Measurements from ENCODE around the gene MAPK7.

The MAPK7 gene

DNA sequence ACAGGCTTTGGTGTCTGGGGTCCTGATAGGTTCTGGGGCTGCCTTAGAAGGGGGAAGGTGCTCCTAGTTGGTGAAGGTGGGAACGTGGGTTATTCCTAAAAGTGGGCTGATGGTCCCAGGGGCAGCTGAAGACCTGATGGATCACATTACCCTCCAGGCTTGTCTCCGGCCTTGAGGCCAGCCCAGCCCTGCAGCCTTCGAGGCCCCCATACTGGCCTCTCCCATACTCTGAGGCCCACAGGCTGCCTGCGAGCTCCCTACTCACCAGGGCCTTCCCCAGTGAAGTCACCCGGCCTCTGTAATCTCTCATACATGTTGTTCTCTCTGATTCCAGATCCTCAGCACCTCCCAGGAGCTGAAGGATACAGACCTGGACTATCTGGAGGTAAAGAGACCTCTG, 35.5 kb downstream of the MAPK7 start:
- H3K4me3 ChIP-seq (ENCODE audit: low read depth, low read length), result no peak overlapping the region
- no peak for TF ChIP-seq CTCF (IDR thresholded peaks at IDR 0.05; ENCODE audit: borderline replicate concordance, insufficient read depth, low read depth, low read length)

DNA sequence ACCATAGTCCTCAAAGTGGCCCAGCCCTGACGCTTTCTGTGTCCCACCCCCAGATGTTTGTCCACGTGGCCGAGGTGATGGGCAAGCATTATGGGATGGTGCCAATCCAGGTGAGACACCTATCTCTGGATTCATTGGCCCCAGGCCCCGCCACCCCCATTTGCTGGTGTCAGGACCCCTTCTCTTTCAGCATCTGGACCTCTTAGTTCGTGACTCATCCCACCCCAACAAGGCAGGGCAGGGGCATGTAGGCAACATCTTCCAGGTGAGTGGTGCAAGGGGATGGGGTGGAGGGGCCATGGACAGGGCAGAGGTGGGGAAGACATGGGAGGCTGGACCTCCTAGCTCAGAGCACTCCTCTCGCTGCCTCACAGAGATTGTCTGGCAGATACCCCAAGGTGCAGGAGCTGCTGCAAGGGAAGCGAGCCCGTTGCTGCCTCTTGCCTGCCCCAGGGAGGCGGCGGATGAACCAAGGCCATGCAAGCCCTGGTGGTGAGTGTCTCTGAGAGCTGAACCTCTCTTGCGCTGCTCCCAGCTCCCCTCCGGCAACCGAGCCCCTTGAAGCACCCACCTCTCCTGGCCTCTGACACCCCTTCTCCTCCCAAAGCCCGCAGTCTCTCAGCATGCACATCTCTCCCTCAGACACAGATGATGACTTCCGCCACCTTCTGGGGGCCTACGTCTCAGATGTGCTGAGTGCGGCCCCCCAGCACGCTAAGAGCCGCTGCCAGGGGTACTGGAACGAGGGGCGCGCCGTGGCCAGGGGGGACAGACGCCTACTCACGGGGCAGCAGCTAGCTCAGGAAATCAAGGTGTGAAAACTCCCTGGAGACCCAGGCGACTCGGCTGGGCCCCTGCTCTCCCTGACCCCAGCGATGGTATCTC, 36.3 kb downstream of the MAPK7 start:
- H3K4me3 ChIP-seq (ENCODE audit: low read depth, low read length), result no peak overlapping the region
- no peak for TF ChIP-seq CTCF (IDR thresholded peaks at IDR 0.05; ENCODE audit: borderline replicate concordance, insufficient read depth, low read depth, low read length)

- H3K4me3 ChIP-seq (ENCODE audit: low read depth, low read length), result no peak overlapping the region
- TF ChIP-seq CTCF (IDR thresholded peaks at IDR 0.05; ENCODE audit: borderline replicate concordance, insufficient read depth, low read depth, low read length), result no peak
These were observed 37.0 kb downstream of the MAPK7 start for GRCh38 chr17:19415311-19415710.

- H3K4me3 ChIP-seq (ENCODE audit: low read depth, low read length), result no peak overlapping the region
- TF ChIP-seq CTCF (IDR thresholded peaks at IDR 0.05; ENCODE audit: borderline replicate concordance, insufficient read depth, low read depth, low read length), result no peak
These were observed 37.8 kb downstream of the MAPK7 start for GRCh38 chr17:19415806-19416775.

GRCh38 chr17:19417611-19418010, 39.3 kb downstream of the MAPK7 start:
- TF ChIP-seq CTCF (IDR thresholded peaks at IDR 0.05; ENCODE audit: borderline replicate concordance, insufficient read depth, low read depth, low read length), result no peak
- H3K4me3 ChIP-seq (ENCODE audit: low read depth, low read length), result no peak overlapping the region

- H3K4me3 ChIP-seq (ENCODE audit: low read depth, low read length), result no peak overlapping the region
- TF ChIP-seq CTCF (IDR thresholded peaks at IDR 0.05; ENCODE audit: borderline replicate concordance, insufficient read depth, low read depth, low read length), result no peak
These were observed 40.1 kb downstream of the MAPK7 start for GRCh38 chr17:19418251-19418992.

Data from GM12875 (cell line).